A673 (cell line): ENCODE data around the gene SPINK2. TPM values are rescaled to one million over a fixed set of nuclear protein-coding genes. Genes with fewer than 3 reads are reported as not detected.

Experiments
- BruUV-seq: library from RNA; stranded (reverse); fragments of 400-500 nt; replicated peaks from 2 replicates; lab custom pipeline; 2021; lab: Mats Ljungman, UMichigan
- CTCF ChIA-PET: fragments of 300-600 bp; sonication (Branson Sonifier 250); formaldehyde crosslinking; loops from one replicate; lab custom pipeline; 2022; ENCODE audit warnings: antibody characterized with exemption; lab: Charles Lee
- POLR2A ChIA-PET: fragments of 300-600 bp; sonication (Branson Sonifier 250); formaldehyde crosslinking; loops from one replicate; lab custom pipeline; 2022; ENCODE audit warnings: antibody characterized with exemption; ENCODE audit not compliant: low non-redundant PET; lab: Charles Lee
- DNase-seq: peaks from one replicate; pipeline ENCODE4 v3.0.0-alpha.2; 2015; ENCODE audit warnings: low spot score
- H3K27ac ChIP-seq: fragments of 200-600 bp; sonication (generic); 2 replicates; pipeline ENCODE4 v1.5.1; 2016; ENCODE audit warnings: mixed run types, low read depth, mild to moderate bottlenecking, mixed read lengths, antibody characterized with exemption, low read length; ENCODE audit not compliant: poor library complexity, severe bottlenecking
- H3K27me3 ChIP-seq: fragments of 200-600 bp; sonication (generic); replicated peaks from 2 replicates; pipeline ENCODE4 v1.6.1; 2017; ENCODE audit warnings: mixed run types, low read depth, mild to moderate bottlenecking, mixed read lengths, antibody characterized with exemption, low read length; ENCODE audit not compliant: insufficient read depth, poor library complexity
- H3K36me3 ChIP-seq: fragments of 200-600 bp; sonication (generic); 2 replicates; pipeline ENCODE4 v1.6.1; 2016; ENCODE audit warnings: mixed run types, mild to moderate bottlenecking, mixed read lengths, antibody characterized with exemption, low read length; ENCODE audit not compliant: insufficient read depth, poor library complexity, severe bottlenecking
- H3K4me1 ChIP-seq: fragments of 200-600 bp; sonication (generic); 2 replicates; pipeline ENCODE4 v1.6.1; 2017; ENCODE audit warnings: mixed run types, mild to moderate bottlenecking, mixed read lengths, antibody characterized with exemption, low read length; ENCODE audit not compliant: insufficient read depth, poor library complexity, severe bottlenecking
- H3K4me3 ChIP-seq: fragments of 200-600 bp; sonication (generic); 2 replicates; pipeline ENCODE4 v1.5.1; 2016; ENCODE audit warnings: low read depth, mixed run types, mild to moderate bottlenecking, mixed read lengths, low read length; ENCODE audit not compliant: poor library complexity, severe bottlenecking
- H3K9me3 ChIP-seq: fragments of 200-600 bp; sonication (generic); 2 replicates; pipeline ENCODE4 v1.6.1; 2016; ENCODE audit warnings: mixed run types, low read depth, mild to moderate bottlenecking, mixed read lengths, antibody characterized with exemption, low read length; ENCODE audit not compliant: poor library complexity, severe bottlenecking
- CTCF ChIP-seq: fragments of 300-800, 200-600 bp; sonication (generic); conservative IDR thresholded peaks from 2 replicates; pipeline ENCODE4 v1.5.1; 2017; ENCODE audit warnings: low read depth, mild to moderate bottlenecking, antibody characterized with exemption, low read length, moderate library complexity, mixed read lengths
- EZH2 ChIP-seq: fragments of 200-600 bp; sonication (generic); IDR thresholded peaks from 2 replicates; pipeline ENCODE4 v1.6.1; 2017; ENCODE audit warnings: borderline replicate concordance, low read depth, mild to moderate bottlenecking, mixed read lengths, antibody characterized with exemption, low read length; ENCODE audit not compliant: poor library complexity, severe bottlenecking
- intact Hi-C: fragments of 100-400 bp; cut with micrococcal nuclease; formaldehyde crosslinking; loops from one replicate; pipeline ENCODE4 v1.10.0; 2022; ENCODE audit not compliant: unreplicated experiment
- total RNA-seq: library from RNA; stranded (reverse); gene quantifications from 2 replicates; pipeline ENCODE4 v1.2.3, GENCODE V29; 2021

The SPINK2 gene
- total RNA-seq, 1 experiment from 2014 or later, result not detected

DNA sequence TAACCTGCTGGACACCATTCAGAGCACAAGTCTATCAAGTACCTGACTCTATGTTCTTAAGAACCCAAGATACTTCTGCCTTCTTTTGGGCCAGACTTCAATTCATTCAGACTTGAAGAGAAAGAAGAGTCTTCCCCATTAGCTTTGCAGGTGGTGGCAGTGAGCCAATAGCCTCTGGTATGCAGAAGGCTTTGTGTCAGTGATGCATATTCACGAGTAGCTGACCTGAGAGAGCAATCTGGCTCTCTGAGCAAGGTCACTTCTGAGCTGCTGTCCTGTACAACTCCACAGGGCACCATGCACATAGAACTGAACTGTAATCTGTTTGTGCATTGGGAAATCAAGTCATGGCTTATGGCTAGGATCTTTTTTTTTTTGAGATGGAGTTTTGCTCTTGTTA, 39.9 kb upstream of the SPINK2 start:
- Histone ChIP-seq H3K27ac (no peak overlapping the region), H3K4me3 (no peak overlapping the region), H3K27me3 (no peaks in the 10 kb centered on the region), H3K9me3 (no peaks in the 10 kb centered on the region), H3K36me3 (no peaks in the 10 kb centered on the region), H3K4me1 (no peaks in the 10 kb centered on the region)
- POLR2A ChIA-PET, result no interaction called here
- no TSS peak for BruUV-seq
- CTCF ChIA-PET, result no interaction called here
- no peak for DNase-seq
- no peak for TF ChIP-seq CTCF
- TF ChIP-seq EZH2, result no peak
- intact Hi-C loops, result no loop called here

GRCh38 chr4:56860781-56861180, 39.3 kb upstream of the SPINK2 start:
- BruUV-seq, result no TSS peak
- POLR2A ChIA-PET, result no interaction called here

DNA sequence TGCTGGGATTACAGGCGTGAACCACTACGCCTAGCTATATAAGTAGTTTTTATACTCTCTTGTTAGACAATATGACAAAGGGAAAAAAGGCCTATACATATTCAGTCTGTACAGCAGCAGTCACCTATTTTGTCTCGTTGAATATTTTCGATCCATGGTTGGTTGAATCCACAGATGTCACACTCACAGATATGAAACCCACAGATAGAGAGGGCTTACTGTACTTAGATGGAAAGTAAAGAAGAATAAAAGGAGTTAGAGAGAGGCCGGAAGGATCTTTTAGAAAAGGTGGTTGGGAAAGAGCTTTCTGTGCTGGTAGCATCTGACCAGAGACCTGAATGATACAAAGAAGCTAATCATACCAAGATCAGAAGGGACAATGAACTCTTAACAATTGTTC, 38.3 kb upstream of the SPINK2 start:
- Histone ChIP-seq H3K4me3 (no peak overlapping the region), H3K27me3 (no peaks in the 10 kb centered on the region), H3K27ac (no peak overlapping the region), H3K36me3 (no peaks in the 10 kb centered on the region), H3K4me1 (no peaks in the 10 kb centered on the region), H3K9me3 (no peaks in the 10 kb centered on the region)
- TF ChIP-seq EZH2 (no peak), CTCF (no peak)
- ChIA-PET CTCF (no interaction called here), POLR2A (no interaction called here)
- intact Hi-C loops, result no loop called here
- BruUV-seq, result no TSS peak
- no peak for DNase-seq

More at GRCh38 chr4:56860781-56861180, 39.3 kb upstream of the SPINK2 start:
- Histone ChIP-seq H3K4me3 (no peak overlapping the region), H3K36me3 (no peaks in the 10 kb centered on the region), H3K27me3 (no peaks in the 10 kb centered on the region), H3K9me3 (no peaks in the 10 kb centered on the region), H3K4me1 (no peaks in the 10 kb centered on the region), H3K27ac (no peak overlapping the region)
- CTCF ChIA-PET, result no interaction called here
- TF ChIP-seq CTCF, result no peak
- no peak for TF ChIP-seq EZH2
- intact Hi-C loops, result no loop called here
- no peak for DNase-seq
